ENCODE measurements around the gene PSTK.

The PSTK gene

DNA sequence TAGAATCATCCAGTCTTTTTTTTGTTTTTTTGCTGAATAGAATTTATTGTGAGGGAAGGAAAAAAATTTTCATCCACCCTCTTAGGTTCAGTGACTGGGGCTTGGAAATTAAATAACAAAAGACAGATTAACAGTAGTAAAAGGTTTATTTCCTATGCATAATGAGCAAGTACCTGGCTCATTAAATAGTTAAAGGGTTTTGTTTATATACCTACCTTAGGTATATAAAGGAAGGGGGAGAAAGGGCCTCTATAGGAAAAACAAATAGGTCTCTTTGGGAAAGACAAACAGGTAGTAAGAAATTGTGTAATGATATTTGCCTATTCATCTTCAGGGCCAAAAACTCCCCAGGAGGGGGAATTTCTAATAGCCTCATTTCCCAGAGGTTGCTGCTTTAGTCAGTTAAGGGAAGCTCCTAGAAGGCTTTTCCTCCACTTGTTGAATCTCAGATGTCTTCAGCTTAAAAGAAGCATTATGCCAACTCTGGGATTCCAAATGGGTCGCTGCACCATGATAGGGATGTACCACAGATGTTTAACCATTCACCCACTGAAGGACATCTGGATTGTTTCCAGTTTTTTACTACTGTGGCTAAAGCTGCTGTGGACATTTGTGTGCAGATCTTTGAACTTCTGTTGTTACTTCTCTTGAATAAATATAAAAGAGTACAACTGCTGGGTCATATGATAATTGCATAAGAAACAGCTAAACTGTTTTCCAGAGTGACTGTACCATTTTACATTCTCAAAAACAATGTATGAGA is 39.9 kb downstream of the PSTK start:
- no peak for DNase-seq (ENCODE audit: low read depth)

DNA sequence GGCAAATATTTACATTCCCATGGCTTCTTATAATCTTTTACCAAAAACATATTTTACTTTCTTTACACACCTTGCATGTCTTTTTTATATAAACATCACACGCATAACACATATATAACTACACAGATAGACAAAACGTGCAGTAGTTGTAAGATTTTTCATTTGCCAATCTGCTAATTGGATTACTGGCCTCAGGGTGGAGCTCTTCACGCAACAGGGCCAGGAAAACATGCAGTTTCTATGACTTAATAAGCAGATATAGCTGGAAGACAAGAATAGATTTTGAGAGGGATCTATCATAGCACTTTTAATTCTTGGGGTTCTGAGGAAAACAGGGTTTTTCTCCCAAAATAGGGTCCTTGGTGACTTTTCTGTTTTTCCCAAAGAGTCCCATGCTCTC is 41.3 kb downstream of the PSTK start:
- DNase-seq (ENCODE audit: low read depth): no peak

GRCh38 chr10:123024540-123024939 is 44.3 kb downstream of the PSTK start:
- no peak for DNase-seq (ENCODE audit: low read depth)

DNA sequence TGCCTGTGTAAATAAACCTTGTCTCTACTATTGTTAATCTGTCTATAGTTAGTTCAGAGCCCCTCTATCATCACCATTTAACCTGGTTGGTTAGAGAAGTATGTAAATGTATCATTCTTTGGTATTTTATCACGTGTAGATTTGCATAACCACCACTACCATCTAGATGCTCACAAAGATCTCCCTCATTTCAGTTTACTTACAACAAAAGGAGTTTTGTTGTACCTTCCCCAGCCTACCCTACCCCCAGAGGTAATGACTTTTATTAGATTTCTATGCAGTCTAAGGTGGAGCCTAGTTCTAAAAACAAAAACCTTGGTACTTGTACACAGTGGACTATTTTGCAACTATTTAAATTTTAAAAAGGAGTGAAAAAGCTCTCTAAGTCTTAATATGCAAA is 46.1 kb downstream of the PSTK start:
- no peak for DNase-seq (ENCODE audit: low read depth)

DNA sequence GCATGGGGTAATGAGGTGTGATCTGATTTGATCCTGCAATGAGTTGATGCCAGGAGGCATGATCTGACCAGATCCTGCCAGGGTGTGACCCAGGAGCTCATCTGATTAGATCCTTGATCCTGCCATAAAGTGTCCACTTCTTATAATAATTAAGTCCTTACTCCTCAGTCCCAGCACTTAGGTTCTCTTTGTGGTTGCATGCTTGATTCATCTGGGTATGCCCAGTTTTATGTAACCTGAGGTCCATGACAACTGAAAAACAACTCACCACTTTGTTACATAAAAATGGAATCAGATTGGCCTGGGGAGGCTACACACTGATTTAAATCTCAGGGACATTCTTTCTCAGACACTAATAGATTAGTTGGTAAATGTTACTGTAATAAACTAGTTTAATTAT is 47.7 kb downstream of the PSTK start:
- no peak for DNase-seq (ENCODE audit: low read depth)

DNA sequence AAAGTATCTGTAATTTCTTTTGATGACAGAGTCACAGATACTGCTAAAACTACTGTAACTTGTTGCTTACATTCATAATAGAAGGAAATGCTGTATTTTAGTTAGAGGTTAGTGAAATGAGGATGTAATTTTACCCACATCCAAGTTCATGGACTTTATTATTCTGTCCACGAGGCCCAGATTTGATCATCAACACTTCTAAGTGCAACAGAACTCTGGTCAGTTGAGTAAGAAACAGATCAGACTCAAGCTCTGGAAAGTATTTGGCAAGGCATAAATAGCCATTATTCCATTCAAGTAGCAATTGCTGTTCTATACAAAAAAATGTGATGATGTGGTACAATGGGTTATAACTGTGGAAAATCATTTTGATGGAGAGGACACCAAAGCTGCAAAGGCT is 50.9 kb downstream of the PSTK start:
- no peak for DNase-seq (ENCODE audit: low read depth)

DNA sequence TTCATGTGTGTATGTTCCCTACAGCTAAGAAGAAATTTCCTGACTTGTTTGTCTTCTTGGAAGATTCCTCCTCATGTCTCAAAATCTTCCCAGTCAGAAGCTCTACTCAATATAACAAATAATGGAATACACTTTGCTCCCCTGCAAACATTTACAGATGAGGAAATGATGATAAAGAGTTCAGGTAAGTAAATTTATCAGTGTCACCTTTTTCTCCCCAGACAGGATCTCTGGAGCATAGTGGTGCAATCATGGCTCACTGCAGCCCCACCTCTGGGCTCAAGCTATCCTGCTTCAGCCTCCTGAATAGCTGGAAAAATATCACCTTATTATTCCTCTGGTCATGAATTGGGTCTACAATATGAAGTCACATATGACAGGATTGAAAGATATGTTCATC is 54.1 kb downstream of the PSTK start:
- DNase-seq (ENCODE audit: low read depth): no peak

DNA sequence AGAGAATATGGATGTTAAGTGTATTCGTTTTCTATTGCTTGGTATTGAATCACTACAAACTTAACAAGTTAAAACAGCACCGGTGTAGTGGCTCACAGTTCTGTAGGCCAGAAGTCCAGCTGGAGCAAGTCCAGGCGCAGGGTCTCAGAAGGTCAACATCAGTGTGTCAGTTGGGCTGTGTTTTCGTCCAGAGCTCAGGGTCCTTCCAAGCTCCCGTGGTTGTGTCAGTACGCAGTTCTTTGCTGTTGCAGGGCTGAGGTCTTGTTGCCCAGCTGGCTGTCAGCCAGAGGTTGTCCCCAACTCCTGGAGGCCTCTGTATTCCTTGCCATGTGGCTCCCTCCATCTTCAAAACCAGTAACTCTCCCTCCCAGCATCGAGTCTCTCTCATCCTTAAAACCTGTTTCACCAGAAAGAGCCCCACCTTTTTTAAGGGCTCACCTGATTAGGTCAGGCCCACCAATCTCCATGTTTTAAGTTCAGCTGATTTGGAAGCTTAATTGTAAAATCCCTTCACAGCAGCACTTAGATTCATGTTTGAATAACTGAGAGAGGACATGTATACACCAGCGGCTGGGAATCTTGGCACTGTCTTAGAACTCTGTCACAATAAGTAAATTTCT is 55.4 kb downstream of the PSTK start:
- no peak for DNase-seq (ENCODE audit: low read depth)

DNA sequence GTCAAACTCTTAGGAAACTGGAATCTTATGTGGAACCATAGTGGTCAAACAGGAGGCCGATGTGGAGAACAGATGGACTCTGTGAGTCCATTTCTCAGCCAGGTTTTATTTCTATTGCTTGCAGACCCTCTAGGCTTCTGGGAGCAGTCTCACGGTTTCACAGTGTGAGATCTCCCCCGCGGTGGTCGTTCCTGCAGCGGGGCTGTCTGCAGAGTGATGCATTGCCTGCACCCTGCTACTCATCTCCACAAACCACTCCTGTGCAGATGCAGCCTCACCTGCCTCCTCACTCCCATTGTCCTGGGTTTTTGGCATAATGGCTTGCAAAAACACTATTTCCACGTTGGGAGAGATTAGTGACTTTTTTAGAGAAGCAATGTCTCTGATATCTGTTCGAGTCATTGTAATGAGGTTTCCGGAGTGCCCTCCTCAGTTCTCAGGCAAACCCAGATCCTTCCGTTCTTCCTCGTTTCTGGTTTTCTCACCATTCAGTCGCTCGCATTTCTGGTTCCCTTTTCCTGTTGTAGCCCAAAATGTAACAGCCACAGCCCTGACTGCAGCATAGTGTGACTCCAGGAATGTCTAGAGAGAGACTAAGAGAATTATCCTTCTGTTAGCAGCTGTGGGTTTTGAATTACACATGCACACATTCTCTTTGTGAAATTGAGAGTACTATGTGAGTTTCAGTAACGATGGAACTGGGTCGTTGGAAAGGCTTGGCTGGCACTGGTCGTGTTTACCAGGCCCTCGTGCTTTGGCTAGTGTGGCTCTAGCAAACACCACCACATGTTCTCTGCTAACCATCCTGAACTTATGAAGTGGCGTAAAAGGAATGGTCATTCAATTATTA is 58.8 kb downstream of the PSTK start:
- DNase-seq (ENCODE audit: low read depth): no peak

DNA sequence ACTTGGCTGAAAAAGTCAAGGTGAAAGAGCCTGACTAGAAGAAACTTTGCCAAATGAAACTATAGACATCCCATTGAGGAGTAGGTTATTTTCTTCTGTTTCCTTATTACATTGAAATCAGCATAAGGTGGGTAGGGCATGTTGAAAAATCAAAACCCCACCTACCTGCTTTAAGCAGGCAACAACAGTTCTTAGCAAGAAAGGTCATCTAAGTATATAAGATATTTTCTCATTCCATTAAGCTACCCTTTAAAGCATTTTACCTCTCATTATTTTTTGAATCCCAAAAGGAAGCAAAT is 59.4 kb downstream of the PSTK start:
- no peak for DNase-seq (ENCODE audit: low read depth)

All from activated T-cell treated with anti-CD3 and anti-CD28 coated beads for 24 hours (primary cell).